Fibroblast of peridontal ligament (primary cell): Measurements from ENCODE around the gene LDB2.
"Not testable (repeated sequence)": the region's sequence is repeated elsewhere in the genome, so short reads cannot be mapped to it uniquely, and the experiment has no call there.

ENCODE experiments used
- DNase-seq: peaks from one replicate; pipeline ENCODE4 v3.0.0-alpha.2; 2010; ENCODE audit errors: extremely low read depth

LDB2 gene

DNA sequence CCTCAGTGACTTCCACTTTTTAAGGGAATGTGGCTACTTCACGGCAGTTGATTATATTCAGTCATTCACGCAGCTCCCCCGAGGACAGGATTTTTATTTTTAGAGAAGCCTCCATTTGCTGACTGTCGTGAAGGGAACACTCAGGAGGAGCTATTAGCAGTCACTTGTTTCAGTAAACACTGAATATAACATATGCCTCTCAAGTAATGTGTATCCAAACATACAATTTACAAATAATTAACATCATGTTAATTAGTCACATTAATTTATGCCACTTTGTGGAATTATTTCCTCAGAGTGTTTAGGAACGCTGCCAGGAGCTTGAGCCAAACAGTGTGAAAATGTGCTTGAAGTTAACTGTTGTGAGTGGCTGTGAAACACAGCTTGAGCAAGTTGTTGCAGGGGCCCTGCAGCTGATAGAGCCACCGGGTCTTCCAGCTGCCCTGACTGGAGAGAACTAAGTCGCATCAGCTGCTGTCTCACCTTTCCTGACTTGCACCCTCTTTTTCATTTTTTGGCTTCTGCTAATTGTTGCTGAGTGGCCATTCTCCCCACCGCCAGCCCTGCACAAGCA is 245.6 kb downstream of the LDB2 start:
- no peak for DNase-seq

DNA sequence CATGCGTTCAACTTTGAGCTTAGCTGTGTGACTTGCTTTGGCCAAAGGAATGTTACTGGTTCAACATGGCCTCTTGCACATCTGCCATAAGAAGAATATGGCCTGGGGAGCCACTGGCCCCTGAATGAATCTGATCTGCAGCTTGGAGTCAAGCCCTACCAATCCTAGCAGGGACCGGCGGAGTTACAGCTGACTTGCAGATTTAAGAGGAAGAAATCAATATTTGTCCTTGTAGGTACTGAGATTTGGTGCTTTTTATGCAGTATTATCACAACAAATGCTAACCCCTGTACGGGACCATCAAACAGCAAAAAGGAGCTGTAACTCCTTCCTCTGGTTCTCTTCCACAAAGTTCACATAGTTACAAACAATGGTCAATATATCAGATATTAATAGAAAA is 252.0 kb downstream of the LDB2 start:
- no peak for DNase-seq

DNA sequence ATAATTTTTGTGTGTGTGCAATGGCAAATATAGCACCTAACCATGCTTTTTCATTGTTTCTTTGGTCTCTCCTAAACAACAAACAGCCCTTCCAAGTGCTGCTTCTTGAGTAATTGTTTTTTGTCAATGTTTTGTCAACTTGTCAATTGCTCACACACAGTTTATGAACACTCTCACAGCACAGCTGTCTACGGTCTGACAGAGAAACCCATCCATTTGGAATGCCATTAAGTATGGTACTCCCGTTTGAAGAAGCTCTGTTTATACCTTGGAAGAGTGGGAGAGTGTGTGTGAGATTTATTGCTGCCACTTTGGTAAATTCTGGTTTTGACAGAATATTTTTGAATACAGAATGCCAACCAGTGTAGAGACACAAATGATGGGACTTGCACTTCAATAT is 254.6 kb downstream of the LDB2 start:
- no peak for DNase-seq

DNA sequence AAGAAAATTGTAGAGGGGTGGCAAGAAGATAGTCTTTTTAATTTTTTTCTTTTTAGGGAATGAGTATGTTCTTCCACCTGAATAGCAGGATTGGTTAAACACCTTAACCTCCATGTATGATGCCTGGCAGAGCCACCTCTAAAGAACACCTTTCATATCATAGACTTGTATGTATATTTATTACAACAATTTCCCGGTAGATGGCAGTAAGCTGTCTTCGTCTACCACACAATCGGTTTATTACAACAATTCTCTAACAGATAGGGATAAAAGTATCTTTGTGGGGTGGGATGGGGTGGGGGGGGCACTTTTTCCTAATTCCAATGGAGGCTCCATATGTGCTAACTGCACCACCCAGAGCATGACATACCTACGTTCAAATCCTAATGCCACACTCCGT is 255.5 kb downstream of the LDB2 start:
- DNase-seq, result peak; percentile 35

DNA sequence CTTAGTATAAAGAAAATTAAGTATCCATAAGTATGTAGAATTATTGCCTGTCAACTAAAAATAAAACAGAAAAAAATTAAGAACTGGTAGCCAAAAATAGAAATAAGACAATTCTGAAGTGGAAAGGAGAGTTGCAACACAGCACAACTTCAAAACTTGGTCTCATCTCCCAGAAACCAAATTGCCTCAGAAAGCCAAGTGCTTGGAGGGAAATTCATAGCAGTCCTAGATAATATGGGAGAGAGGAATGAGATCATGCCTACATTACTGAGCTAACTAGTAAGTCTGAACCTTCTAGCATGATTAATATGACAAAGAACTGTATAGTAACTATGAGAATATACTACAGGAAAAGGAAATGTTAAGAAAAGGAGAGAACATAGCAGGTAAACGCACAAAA is 256.5 kb downstream of the LDB2 start:
- DNase-seq, result peak; percentile 84

DNA sequence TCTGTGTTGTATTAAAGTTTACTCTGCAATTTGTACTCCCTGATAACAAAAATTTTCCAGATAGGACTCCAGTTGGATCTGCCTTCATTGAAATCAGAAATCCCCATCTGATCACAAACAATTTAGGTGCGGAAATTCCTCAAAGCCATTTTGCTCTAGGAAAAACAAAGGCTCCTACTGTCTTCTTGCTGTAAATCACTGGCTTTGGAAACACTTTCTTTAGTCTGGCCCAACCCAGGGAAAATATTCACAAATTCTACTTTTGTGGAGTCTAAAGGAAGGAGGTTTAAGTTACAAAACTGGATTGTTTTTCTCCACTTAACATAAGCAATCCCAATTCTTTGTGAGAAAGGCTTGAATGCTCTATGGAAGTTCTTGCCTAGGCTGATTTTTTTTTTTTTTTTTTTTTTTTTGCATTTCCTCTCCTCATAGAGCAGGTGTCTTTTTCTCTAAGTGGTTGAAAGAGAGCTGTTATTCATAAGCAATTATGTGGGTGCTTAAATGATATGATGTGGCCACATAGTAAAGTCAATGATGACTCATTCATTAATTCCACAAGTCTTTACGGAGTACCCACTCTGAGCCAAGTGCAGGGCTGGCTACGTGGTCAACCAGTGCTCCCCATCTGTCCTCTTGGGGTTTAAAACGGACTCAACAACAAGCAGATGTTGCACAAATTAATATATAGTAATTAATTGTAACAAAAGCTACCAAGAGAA is 261.4 kb downstream of the LDB2 start:
- peak; percentile 49 for DNase-seq

DNA sequence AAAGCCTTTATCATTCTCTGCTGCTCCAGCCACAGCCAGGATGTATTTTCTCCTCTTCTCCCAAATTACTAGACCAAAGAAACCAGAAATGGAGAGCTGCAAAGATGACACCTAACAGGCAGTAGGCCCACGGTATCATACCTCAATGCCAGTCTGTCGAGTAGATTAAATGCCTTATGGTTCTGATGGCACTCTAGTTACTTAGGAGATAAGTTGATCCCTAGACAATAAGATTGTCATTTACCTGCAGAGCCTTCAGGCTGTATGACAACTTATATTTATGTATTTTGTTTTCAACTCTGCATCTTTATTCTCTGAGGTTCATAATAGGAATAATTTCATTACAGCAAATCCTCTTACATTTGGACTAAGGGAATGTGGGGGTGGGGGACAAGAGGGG is 262.1 kb downstream of the LDB2 start:
- DNase-seq, result no peak

DNA sequence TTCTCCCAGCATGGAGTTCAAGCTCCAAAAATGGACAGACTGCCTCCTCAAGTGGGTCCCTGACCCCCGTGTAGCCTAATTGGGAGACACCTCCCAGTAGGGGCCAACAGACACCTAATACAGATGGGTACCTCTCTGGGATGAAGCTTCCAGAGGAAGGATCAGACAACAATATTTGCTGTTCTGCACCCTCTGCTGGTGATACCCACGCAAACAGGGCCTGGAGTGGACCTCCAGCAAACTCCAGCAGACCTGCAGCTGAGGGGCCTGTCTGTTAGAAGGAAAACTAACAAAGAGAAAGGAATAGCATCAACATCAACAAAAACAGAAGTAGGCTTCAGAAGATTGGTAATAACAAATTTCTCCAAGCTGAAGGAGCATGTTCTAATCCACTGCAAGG is 269.2 kb downstream of the LDB2 start:
- not testable (repeated sequence) for DNase-seq

DNA sequence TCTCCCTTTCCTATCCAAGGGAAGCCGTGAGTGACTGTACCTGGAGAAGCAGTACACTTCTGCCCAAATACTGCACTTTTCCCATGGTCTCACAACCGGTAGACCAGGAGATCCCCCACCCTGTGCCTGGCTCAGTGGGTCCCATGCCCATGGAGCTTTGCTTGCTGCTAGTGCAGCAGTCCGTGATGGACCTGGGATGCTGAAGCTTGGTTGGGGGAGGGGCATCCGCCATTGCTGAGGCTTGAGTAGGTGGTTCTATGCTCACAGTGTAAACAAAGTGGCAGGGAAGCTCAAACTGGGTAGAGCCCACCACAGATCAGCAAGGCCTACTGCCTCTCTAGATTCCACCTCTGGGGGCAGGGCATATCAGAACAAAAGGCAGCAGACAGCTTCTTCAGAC is 269.6 kb downstream of the LDB2 start:
- DNase-seq, result not testable (repeated sequence)

DNA sequence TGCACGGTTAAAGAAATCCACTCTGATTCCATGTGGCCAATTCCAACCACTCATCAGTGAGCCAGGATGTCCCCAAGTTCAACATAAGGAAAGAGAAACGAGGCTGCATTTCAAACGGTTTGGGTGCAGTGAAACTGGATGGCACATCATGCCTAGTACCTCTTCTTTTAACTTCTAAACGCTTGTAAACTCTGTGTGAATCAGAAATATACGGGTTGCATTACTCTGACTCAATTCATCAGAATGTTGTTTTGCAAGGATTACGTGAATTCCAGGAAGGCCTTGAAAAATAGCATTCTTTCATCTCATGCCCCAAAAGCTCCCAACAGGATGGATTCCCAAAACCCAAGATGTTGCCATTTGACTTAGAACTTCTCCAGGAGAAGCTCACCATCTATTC is 270.4 kb downstream of the LDB2 start:
- DNase-seq, result peak; percentile 99

DNA sequence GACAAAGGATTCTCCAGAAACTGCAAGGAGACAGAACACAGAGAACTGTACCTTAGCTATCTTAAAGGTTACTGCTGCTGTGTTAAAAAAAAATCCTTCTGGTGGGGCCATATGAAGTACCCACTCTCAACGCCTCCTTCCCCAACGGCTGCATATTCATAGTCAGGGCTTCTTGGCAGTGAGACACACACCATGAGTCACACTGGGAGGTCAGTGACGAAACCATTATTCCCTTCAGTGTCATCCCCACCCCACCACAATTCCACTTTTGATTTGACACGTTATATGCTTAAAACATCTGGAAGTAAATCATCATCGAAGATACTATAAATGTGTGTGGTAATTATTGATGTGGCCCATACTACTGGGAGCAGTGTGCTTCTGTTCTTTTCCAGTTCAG is 271.5 kb downstream of the LDB2 start:
- peak; percentile 99 for DNase-seq

DNA sequence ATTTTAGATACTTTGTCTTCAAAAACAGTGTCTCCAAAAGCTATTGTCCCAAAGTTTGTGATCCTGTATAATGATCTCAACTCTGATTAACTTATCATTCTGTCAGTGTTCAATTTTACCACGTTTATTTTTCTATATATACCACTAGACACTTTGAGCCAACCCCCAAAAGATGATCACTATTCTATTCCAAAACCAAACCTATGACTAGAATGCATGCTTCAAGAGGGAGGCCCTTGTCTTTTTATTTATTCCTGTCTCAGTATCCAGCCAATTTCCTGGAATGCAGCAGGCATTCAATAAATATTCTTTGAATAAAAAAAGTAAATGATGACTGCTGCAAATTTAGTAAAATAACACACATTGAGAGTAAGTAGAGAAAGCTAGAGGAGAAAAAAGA is 275.6 kb downstream of the LDB2 start:
- DNase-seq, result peak; percentile 8

DNA sequence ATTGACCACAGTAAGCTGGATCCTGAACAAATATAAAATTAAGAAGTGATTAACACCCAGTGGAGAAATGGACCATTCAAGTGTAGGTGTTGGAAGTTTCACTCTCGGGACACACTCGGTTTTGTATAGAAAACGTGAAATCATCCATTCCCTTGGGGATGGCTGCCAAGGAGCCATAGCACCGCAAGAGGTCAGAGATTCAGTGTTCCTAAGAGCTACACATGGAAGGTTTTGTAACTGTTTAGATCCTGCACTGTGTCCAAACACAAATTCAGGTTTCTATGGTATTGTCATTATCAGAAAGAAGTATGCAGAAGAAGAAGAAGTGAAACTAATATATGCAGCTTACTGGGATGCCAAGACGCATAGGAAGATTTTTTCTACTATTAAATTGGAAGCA is 281.0 kb downstream of the LDB2 start:
- DNase-seq, result peak; percentile 69

DNA sequence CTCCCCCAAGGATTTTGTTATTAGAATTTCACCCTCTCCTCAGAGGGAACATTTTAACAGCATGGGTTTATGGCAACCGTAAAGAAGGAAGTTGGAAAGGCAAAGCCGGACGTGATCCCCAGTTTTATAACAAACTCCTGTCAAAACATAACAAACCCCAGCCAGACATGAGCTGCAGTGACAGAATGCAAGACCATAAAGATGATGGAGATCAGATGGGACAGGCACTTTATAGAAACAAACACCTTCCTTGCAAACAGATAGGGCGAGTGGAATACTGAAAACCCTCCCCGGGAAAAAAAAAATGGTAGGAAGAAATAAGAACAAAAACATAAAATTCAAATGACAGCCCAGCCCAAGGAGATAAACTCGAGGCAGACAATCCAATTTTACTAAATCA is 281.4 kb downstream of the LDB2 start:
- no peak for DNase-seq

DNA sequence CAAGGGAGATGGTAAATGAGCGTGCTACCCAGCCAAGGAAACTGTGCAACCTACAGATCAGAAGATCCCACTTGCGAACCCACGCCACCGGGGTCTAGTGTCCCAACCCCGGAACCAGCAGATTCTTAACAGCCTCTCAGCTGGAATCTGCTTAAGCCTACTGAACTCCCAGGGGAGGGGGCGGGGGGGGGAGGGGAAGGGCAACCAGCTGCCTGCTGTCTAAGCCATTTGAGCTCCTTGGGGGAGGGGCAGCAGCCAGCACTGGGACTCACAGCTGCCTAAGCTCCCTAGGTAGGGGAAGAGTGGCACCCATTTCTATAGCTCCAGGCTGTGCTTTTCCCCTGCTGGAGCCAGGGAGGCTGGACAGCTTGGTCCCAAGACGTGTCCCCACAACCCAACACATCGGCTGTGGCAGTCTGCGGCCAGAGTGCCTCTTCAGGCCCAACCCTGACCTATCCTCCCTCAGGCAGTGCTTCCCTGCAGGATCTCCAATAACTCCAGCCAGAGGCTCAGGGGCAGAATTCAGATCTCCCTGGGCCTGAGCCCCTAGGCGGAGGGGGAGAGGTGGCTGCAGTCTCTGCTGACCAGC is 289.2 kb downstream of the LDB2 start:
- no peak for DNase-seq

DNA sequence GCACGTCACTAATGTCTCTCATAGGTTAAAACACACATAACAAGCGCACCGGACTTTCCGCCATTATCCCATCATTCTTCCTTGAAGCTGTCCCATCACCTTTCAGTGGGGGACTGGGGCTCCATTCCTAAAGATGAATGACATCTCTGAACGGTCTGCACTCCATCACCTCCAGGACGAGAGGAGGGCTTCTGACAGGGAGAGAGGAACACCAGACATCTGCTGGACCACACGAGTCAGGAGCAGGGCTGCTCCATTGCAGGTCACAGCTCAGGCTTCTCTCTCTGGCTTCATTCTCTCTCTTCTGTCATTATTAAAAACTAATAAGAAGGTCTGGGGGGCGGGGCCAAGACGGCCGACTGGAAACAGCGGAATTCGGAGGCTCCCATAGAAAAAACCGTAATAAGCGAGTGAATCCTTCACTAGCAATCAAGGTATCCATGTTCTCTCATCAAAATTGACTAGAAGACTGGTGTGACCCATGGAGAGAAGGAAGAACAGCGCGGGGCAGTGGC is 289.8 kb downstream of the LDB2 start:
- no peak for DNase-seq

DNA sequence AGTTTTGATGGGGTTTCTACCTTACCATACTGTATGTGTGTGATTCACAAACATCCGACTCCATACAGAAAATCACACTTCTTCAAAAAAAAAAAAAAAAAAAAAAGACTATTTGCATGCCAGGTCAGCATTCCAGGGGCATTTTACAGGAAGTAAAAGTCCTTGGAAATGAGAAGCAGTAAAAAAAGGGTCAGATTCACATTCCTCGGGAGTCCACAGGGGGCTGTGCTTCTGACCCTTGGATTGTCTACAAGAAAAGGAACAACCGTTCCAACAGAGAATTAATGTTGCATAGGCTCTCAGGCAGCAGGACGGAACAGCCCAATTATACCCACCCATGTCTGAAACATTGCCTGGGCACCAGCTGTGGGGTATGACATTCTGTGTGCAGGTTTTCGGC is 290.3 kb downstream of the LDB2 start:
- DNase-seq, result peak; percentile 53

DNA sequence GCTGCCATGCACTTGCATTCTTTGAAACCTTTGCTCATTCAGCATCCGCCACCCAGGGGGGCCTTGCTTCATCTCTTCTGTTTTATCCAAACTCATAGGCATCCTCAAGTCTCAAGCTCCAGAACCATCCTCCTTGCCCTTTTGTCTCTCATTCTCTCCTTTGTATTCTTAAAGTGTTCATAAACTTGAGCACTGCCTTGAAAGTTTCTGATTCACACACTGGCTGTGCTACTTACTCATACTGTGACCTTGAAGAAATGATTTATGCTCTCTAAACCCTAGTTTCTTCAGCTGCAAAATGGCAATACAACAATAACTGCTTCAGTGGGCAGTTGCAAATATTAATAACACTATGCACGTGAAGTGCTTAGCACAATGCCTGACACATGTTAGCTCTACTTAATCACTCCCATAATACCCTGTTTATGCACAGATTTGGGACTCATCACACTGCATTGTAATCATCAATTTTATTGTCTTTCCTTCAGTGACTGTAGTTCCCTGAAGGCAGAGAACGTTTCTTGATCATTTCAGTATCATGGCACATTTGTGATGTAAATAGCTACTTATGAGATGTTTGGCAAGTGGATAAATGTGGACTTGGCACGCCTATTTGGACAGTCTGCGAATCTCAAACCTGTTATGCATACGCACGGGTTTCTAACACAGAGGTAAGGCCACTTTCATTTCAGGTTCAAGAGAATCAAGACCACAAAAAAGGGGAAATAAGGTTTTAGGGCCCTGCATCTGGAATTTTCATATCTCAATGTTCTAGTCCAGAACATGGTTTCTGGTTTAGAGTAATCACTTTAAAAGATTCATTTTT is 291.0 kb downstream of the LDB2 start:
- no peak for DNase-seq

DNA sequence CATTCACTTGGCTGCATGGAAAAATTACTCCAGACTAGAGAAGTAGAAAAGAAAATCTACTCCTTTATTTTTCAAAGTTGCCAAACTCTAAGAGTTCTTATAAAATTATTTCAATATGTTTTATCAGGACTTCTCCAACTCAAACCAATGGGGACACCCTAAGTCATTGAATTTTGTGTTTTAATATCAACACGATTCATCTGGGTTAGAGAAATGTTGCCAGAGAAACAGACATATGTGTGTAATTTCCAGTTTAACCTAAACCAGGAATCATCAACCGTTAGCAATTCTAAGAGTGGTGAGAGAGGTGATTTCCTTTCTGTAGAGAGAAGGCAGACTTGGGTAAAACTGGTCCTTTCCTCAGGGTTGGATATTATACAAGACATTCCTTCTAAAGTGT is 291.8 kb downstream of the LDB2 start:
- DNase-seq, result peak; percentile 46

DNA sequence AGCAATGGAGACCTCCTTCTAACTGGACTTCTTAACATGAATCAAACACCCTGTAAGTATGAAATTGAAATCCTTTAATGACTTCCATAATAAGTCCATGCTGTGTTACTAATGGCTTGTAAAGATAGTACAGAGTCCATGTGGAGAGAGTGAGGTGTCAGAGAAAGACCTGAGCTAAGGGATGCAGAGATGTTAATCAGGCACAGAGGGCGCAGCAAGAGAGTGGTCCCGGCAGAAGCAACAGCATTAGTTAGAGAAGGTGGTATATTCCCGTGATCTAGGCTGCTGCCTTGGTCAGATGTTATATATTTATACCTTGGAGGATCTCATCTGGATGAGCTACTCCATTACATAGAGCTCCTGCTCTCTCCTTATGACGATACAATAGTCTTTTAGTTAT is 295.3 kb downstream of the LDB2 start:
- no peak for DNase-seq

DNA sequence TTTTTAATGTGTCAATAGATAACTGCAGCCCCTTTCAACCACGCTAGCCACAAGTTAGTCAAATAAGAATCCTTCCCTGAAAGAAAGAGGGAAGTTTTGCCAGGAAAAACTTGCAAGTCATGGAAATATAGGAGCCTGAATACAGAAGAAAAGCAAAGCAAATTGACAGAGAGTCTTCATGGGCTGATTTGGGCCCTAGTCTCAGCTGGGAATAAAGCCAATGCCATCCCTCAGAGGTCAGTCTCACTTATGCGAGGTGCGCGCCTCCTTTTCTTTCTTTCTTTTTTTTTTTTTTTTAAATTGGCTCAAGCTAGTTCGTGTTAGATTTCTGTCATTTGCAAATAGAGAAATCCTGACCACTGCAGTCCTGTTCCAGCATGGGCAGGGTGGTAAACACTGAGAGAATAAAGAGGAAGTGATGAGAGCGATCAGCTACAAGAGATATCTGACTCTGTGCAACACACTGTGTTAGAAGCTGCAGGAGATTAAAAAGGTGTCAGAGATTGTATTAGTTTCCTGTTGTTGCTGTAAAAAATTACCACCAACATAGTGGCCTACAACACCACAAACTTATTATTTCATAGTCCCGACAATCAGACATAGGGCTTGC is 299.7 kb downstream of the LDB2 start:
- peak; percentile 71 for DNase-seq
